Small intestine (tissue), 7 donors: ENCODE measurements around the gene DLG2. TPM values are rescaled to one million over a fixed set of nuclear protein-coding genes. Genes with fewer than 3 reads are reported as not detected.

ENCODE experiments used
- DNase-seq, 2 donors: peaks; one replicate each; pipeline versions ENCODE4 v3.0.0 to v3.0.0-alpha.2; 2013
- FAIRE-seq: peaks from 2 replicates; lab custom pipeline; 2012; peaks lifted over from hg19 to GRCh38; lab: Jason Lieb, UNC
- H3K27ac ChIP-seq, 3 donors: one replicate each; pipeline ENCODE4 v1.5.1; 2013; ENCODE audit warnings: low read length in 2 of 3, mild to moderate bottlenecking in 2 of 3, control low read depth in 1 of 3, inconsistent platforms in 1 of 3, low read depth in 1 of 3, moderate library complexity in 1 of 3
- H3K27me3 ChIP-seq, 3 donors: one replicate each; pipeline ENCODE4 v1.6.1; 2013; ENCODE audit warnings: low read length in 3 of 3, inconsistent platforms in 1 of 3; ENCODE audit not compliant: control insufficient read depth in 3 of 3, insufficient read depth in 3 of 3
- H3K36me3 ChIP-seq, 3 donors: one replicate each; pipeline ENCODE4 v1.6.1; 2013; ENCODE audit warnings: low read length in 3 of 3, inconsistent platforms in 1 of 3, low read depth in 1 of 3, mild to moderate bottlenecking in 1 of 3, moderate library complexity in 1 of 3; ENCODE audit not compliant: control insufficient read depth in 3 of 3, insufficient read depth in 2 of 3
- H3K4me1 ChIP-seq, 3 donors: one replicate each; pipeline ENCODE4 v1.6.1; 2013; ENCODE audit warnings: low read length in 2 of 3, inconsistent platforms in 1 of 3, low read depth in 1 of 3, mild to moderate bottlenecking in 1 of 3, moderate library complexity in 1 of 3; ENCODE audit not compliant: control insufficient read depth in 3 of 3, insufficient read depth in 2 of 3
- H3K4me3 ChIP-seq, 3 donors: one replicate each; pipeline ENCODE4 v1.5.1; 2013; ENCODE audit warnings: low read length in 3 of 3, control low read depth in 1 of 3, inconsistent platforms in 1 of 3, low read depth in 1 of 3, mild to moderate bottlenecking in 1 of 3, moderate library complexity in 1 of 3
- H3K9me3 ChIP-seq, 2 donors: one replicate each; pipeline ENCODE4 v1.6.1; 2013; ENCODE audit warnings: low read depth in 1 of 2, low read length in 1 of 2; ENCODE audit not compliant: control insufficient read depth in 2 of 2, insufficient read depth in 1 of 2
- WGBS, 3 donors: extraction: QIAGEN DNeasy Blood & Tissue Kit; methylation state at CpG; one replicate each; pipeline ENCODE4 v1.1.7; 2013; 5-methylcytosine and 5-hydroxymethylcytosine counted together
- polyA plus RNA-seq, 4 donors: library from polyadenylated mRNA; stranded (reverse) in 3 of 4; unstranded in 1 of 4; fragments of 200-250 nt in 3 of 4; fragments of 120-200 nt in 1 of 4; gene quantifications; one replicate each; pipeline versions ENCODE4 v1.2.1 to v1.2.3, GENCODE V29; 2013
- donor health status: healthy with polysubstance abuse.
- donor health status: control.
- donor health status: control.
- donor health status: Bipolar disorder and iron deficiency.
- donor health status: healthy.

DLG2 gene
- polyA plus RNA-seq, 4 donors = 0.22 to 1.6 (median 1.1) TPM

GRCh38 chr11:84142411-84142810 is 1484.7 kb downstream of the DLG2 start:
- 45 to 67% (median 55%) methylated on average over 3 of the region's 3 CpGs for WGBS, 3 donors
- no peak overlapping the region for H3K27ac ChIP-seq
- H3K36me3 ChIP-seq = no peaks in the 10 kb centered on the region
- no peaks in the 10 kb centered on the region for H3K27me3 ChIP-seq
- FAIRE-seq (no peak), DNase-seq (no peak)
- no peak overlapping the region for H3K4me3 ChIP-seq
- no peaks in the 10 kb centered on the region for H3K4me1 ChIP-seq
- no peaks in the 10 kb centered on the region for H3K9me3 ChIP-seq

- H3K4me3 ChIP-seq = no peak overlapping the region
- H3K27me3 ChIP-seq = no peaks in the 10 kb centered on the region
- H3K9me3 ChIP-seq = no peaks in the 10 kb centered on the region
- FAIRE-seq (no peak), DNase-seq (no peak)
- H3K36me3 ChIP-seq = no peaks in the 10 kb centered on the region
- no peak overlapping the region for H3K27ac ChIP-seq
- 28 to 39% (median 37%) methylated on average over 4 of the region's 4 CpGs for WGBS, 3 donors
- no peaks in the 10 kb centered on the region for H3K4me1 ChIP-seq
Measured at GRCh38 chr11:84140386-84141169, 1486.6 kb downstream of the DLG2 start.

- no peaks in the 10 kb centered on the region for H3K27me3 ChIP-seq
- H3K4me3 ChIP-seq = no peak overlapping the region
- H3K9me3 ChIP-seq = no peaks in the 10 kb centered on the region
- H3K36me3 ChIP-seq = no peaks in the 10 kb centered on the region
- DNase-seq (no peak), FAIRE-seq (no peak)
- no peaks in the 10 kb centered on the region for H3K4me1 ChIP-seq
- H3K27ac ChIP-seq = no peak overlapping the region
Measured at GRCh38 chr11:84137960-84138359, 1489.2 kb downstream of the DLG2 start.

GRCh38 chr11:84137505-84137904 is 1489.6 kb downstream of the DLG2 start:
- DNase-seq (no peak), FAIRE-seq (no peak)
- no peaks in the 10 kb centered on the region for H3K9me3 ChIP-seq
- no peaks in the 10 kb centered on the region for H3K4me1 ChIP-seq
- no peaks in the 10 kb centered on the region for H3K36me3 ChIP-seq
- no peak overlapping the region for H3K4me3 ChIP-seq
- no peaks in the 10 kb centered on the region for H3K27me3 ChIP-seq
- H3K27ac ChIP-seq = no peak overlapping the region

GRCh38 chr11:84136926-84137325 is 1490.2 kb downstream of the DLG2 start:
- no peak for FAIRE-seq
- Histone ChIP-seq H3K27ac (no peak overlapping the region), H3K36me3 (no peaks in the 10 kb centered on the region), H3K9me3 (no peaks in the 10 kb centered on the region), H3K27me3 (no peaks in the 10 kb centered on the region), H3K4me3 (no peak overlapping the region), H3K4me1 (no peaks in the 10 kb centered on the region)
- DNase-seq = no peak

GRCh38 chr11:84130646-84131427 is 1496.3 kb downstream of the DLG2 start:
- no peaks in the 10 kb centered on the region for H3K4me1 ChIP-seq
- H3K27ac ChIP-seq = no peak overlapping the region
- FAIRE-seq = no peak
- DNase-seq = no peak
- 74 to 84% (median 75%) methylated on average over 3 of the region's 3 CpGs for WGBS, 3 donors
- H3K27me3 ChIP-seq = no peaks in the 10 kb centered on the region
- no peaks in the 10 kb centered on the region for H3K9me3 ChIP-seq
- H3K36me3 ChIP-seq = no peaks in the 10 kb centered on the region
- H3K4me3 ChIP-seq = no peak overlapping the region

- Histone ChIP-seq H3K27me3 (no peaks in the 10 kb centered on the region), H3K9me3 (no peaks in the 10 kb centered on the region), H3K4me1 (no peaks in the 10 kb centered on the region), H3K36me3 (no peaks in the 10 kb centered on the region), H3K4me3 (no peak overlapping the region), H3K27ac (no peak overlapping the region)
- no peak for FAIRE-seq
- DNase-seq = no peak
- 67 to 86% (median 82%) methylated on average over 2 of the region's 2 CpGs for WGBS, 3 donors
Measured at GRCh38 chr11:84129961-84130576, 1497.1 kb downstream of the DLG2 start.

GRCh38 chr11:84128840-84129239 is 1498.3 kb downstream of the DLG2 start:
- Histone ChIP-seq H3K27me3 (no peaks in the 10 kb centered on the region), H3K27ac (no peak overlapping the region), H3K9me3 (no peaks in the 10 kb centered on the region), H3K4me3 (no peak overlapping the region), H3K4me1 (no peaks in the 10 kb centered on the region), H3K36me3 (no peaks in the 10 kb centered on the region)
- DNase-seq (no peak), FAIRE-seq (no peak)
- 32 to 51% (median 38%) methylated on average over 2 of the region's 2 CpGs for WGBS, 3 donors
